Measurements from ENCODE around the gene RNF4.
"Not testable (repeated sequence)": the region's sequence is repeated elsewhere in the genome, so short reads cannot be mapped to it uniquely, and the experiment has no call there.

The RNF4 gene, protein sequence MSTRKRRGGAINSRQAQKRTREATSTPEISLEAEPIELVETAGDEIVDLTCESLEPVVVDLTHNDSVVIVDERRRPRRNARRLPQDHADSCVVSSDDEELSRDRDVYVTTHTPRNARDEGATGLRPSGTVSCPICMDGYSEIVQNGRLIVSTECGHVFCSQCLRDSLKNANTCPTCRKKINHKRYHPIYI

DNA sequence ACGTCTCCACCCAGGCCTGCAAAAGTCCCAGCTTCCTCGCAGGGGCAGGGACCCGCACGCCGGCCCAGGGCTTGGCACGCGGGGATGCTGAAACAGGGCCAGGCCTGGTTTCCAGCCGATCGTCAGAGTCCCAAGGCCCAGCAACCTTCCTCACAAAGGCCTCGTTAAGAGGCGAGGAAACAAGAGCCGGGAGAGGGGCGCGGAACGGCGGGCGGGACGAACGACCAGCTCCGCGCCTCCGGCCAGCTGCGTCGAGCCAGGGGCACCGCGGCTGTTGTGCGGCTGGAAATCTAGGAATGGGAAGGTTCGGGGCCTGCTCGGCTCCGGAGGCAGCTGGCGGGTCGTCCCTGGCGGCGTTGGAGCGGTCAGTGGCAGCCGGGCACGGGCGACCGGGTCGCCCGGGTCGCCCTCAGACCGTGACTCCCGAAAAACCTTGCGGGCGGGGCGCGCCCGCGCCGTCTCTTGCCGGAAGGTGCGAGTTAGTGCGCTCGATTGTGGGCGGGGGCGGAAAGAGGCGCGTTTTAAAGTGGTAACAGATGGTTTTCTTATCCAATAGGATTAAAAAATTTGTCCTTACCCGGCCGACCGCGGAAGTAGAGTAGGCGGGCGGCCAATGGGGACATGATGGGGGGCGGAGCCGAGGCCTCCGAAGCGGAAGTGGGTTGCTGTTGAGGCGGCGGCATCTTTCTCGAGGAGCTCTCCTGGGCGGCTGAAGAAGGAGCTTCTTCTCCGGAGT lies at the start of gene RNF4:
RNF4 (plus strand) TSS at position 651 of the 736 bp plus-strand sequence. CDS start 21,388 bp downstream, outside the sequence.
- peak; percentile 91 to 95 for DNase-seq (ENCODE audit: low read depth in 2 of 2)

DNA sequence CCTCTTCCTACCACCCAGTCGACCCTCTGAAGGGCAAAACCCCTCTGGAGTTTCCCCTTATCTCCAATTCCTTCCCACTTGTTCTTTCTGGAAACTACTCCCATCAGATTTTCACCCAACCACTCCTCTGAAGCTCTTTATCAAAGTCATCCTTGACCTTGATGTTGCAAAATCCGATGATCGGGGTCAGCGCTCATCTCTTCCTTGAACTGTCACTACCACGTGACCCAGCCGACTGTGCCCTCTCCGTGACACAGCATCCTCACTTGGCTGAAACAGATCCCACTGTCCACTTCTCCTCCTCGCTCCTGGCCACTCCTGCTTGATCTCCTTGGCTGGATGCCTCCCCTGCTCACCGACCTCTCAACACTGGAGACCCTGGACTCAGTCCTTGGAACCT lies 49.1 kb upstream of the RNF4 start:
- DNase-seq (ENCODE audit: low read depth in 2 of 2), result no peak

DNA sequence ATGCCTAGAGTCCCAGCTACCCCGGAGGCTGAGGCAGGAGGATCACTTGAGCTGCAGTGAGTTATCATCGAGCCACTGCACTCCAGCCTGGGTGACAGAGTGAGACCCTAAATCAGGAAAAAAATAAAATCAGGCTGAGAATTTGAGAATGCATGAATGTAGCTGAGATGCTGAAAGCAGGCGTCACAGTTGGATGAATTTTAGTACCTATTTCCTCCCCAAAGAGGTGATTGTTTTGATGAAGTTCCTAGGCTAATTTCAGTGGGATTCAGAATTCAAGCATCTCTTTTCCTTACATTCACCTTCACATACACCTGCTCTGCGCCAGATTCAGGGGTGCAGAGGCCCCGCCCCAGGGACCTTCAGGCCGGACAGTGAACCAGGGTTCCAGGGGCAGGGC lies 47.0 kb upstream of the RNF4 start:
- no peak for DNase-seq (ENCODE audit: low read depth in 2 of 2)

DNA sequence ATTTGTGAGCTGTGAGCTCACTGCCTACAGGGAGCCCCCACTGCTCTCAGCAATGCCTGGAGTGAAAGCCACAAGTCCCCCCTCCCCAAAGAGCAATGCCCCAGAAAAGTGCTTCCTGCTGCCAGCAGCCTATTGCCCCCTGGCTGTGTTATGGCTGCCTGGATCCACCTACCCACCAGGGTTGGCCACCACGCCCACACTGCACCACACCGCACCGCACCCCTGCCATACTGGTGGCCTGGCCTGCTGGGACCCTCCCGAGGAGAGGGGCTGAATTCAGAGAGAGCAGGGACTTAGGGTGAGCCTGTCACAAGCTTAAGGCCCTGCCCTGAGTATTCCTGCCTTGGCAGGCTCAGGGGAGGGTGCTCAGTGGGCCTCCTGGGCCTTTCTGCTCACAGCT lies 45.8 kb upstream of the RNF4 start:
- DNase-seq (ENCODE audit: low read depth in 2 of 2), result no peak

DNA sequence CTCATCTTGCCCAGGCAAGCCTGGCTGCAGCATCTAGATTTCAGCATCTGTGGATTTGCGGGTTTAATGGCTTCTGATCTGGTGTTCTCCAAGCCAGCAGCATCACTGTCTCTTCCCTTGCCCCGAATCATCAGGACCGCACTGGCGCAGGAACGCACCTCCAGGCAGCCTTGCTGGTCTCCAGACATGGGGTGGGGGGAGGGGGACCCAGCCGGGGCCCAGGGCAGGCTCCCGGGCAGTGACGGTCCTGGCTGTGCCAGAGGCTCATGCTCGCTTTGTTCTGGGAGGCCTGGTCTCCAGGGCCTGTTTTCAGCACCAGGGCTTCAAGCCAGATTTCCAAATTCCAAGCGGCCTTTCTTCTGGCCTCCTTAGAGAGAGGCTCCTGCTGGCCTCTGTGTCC lies 45.2 kb upstream of the RNF4 start:
- no peak for DNase-seq (ENCODE audit: low read depth in 2 of 2)

DNA sequence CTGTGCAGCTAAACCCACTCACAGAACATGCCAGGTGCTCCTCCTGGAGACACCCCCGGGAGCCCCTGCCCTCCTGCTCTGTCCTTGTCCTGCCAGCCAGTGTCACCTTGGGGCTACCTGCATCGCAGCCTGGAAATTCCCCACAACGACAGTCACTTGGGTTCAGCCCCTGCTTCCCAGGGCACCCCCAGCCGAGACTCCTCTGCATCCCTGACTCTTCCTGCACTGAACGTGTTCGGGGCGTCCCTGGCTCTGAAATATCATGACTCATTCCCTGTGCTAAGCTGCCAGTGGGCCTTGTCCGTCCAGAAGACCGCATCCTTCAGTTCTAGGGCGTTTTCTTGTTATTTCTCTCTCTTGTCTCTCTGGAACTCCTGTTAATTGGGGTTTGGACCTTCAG lies 44.3 kb upstream of the RNF4 start:
- no peak for DNase-seq (ENCODE audit: low read depth in 2 of 2)

DNA sequence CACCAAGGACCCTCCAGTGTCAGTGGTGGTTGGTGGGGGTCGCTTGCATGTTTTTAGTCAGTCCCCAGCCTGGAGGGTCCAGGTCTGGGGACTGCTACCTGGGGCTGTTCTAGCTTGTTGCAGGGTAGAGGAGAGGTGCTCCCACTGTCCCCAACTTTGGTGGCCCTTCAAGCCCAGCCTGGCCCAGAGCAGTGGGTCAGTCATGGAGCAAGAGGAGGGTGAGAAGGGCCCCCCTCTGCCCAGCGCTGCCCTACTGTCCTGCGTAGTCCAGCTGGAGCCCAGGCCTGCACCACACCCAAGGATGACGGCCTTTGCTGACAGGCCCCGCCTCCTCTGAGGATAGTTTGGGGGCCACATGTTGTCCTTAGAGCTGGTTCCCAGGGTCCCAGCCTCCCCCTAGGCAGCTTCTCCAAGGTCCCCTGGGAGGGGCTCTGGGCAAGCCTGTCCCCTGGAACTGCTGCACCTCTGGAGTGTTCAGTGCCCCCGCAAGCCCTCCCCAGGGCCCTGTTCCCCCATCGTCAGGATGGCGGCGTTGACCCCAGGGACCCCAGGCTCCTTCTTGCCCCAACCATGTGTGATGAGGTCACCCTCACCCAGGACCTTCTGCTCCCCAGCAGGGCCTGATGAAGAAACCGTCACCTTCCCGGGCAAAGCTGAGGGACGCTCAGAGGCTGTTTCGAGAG lies 43.4 kb upstream of the RNF4 start:
- DNase-seq (ENCODE audit: low read depth in 2 of 2), result no peak

DNA sequence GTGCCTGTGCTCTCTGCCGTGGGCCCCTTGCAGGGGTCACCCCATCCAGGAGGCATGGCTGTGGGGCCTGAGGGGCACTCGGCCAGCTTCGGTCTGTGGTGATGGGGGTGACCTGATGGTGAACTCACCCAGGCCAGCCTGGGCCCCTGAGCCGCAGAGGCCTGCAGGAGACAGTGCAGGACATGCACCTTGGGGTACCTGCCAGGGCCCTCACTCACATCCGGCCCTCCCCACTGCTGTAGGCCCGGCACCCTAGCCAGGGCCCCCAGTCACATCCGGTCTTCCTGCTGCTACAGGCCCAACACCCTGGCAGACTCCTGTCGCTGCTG lies 42.9 kb upstream of the RNF4 start:
- DNase-seq (ENCODE audit: low read depth in 2 of 2), result no peak

DNA sequence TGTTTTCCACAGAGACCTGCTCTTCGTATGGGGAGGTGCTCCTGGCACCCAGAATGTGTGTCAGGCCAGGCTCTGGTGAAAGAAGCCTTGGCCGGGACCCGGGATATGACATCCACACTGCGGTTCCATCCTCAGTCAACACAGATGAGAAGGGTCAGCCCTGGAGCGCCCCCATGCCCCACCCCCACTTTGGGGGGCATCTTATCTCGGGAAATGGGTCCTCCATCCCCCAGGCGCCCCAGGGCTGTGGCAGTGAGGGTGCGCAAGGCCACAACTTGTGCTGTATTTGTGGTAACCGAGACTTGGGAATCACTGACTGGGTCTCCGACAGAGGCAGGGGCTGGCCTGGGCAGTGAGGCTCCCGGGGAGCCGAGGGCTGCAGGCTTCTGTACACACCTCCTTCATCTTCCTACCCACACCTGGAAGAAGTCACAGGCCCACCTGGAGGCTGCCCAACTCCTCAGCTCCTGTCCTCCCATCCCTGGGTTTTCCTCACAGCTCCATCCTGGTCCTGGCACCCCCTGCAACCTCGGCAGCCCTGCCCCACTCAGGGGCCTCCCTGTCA lies 42.1 kb upstream of the RNF4 start:
- no peak for DNase-seq (ENCODE audit: low read depth in 2 of 2)

DNA sequence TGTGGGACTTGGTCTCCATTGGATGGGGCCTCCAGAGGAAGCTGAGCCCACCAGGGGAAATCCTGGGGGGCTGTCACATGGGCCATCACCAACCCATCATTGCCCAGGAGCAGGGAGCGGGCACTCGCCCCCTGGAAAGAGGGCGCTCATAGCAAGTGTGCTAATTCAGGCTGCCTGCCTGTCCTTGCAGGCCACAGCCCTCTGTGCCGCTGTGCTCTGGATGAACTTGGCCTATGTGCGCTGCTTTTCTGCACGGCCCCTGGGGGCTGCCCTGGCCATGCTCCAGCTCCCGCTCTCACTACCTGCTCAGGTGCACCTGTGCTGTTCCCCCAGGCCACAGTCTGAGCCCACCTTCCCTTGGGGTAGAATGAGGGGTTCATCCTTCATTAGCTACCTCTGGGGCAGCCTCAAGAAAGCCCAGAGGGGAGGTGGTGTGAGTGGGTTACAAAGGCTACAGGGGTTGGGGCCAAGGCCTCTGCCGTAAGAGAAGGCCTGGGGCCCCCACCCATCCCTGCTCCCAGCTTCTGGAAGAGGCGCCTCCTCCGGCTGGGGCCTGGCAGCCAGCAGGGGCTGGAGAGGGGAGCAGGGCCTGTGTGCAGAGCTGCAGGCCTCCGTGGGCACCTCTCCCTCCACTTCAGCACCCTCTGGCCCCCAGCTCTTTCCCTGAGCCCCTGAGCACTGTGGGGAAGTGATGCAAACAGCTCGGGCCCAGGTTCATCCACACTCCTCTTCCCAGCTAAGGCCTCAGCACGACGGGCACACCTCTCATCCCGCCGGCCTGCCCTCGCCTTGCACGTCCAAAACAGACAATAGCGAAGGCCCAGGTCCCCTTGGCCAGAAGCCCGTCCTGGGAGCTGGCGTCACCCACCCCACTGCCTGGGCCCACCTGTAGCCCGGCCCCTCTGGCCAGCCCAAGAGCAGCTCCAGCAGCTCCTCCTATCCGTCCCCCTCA lies 41.2 kb upstream of the RNF4 start:
- DNase-seq (ENCODE audit: low read depth in 2 of 2), result no peak

DNA sequence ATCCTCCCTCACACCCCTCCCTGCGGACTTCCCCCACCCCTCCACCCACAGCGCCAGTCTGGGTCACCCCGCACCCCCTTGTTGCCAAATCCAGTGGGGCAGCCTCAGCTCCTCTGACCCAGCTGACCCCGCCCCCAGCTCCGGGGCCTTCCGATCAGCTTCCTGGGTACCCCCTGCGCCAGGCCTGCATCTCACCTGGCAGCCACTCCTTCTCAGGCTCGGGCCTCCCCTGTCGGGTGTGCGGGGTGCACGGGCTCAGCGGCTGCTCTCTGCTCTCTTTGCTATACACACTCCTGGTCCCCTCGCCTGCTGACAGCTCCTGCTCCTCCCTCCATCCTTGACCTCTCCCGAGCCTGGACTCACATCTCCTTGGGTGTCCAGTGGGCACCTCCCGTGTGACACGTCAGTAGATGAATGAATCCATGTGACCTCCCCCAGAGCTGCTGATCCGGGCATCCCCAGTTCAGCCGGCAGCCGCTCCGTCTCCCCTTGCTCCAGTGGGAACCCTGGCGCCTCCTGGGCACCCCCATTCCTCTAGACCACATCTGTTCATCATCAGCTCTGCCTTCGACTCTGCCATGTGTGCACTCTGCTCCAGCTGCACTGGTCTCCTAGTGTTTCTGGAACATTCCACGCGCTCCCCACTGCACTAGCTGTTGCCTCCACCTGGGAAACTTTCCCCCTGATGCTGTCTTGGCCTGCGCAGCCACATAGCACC lies 40.3 kb upstream of the RNF4 start:
- DNase-seq (ENCODE audit: low read depth in 2 of 2), result no peak

DNA sequence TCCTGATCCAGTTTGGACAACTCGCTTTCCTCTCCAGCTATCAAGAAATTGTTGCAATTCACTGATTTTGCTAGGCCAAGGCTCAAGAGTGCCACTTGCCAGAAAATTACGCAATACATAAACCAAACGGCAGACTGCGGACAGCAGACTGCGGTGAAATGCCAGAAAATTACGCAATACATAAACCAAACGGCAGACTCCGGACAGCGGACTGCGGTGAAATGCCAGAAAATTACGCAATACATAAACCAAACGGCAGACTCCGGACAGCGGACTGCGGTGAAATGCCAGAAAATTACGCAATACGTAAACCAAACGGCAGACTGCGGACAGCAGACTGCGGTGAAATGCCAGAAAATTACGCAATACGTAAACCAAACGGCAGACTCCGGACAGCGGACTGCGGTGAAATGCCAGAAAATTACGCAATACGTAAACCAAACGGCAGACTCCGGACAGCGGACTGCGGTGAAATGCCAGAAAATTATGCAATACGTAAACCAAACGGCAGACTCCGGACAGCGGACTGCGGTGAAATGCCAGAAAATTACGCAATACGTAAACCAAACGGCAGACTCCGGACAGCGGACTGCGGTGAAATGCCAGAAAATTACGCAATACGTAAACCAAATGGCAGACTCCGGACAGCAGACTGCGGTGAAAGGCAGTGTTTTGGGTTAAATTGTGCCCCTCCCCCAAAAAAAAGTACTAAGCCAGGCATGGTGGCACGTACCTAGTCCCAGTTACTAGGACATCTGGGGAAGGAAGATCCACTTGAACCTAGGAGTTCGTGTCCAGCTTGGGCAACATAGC lies 38.8 kb upstream of the RNF4 start:
- DNase-seq (ENCODE audit: low read depth in 2 of 2), result not testable (repeated sequence)

DNA sequence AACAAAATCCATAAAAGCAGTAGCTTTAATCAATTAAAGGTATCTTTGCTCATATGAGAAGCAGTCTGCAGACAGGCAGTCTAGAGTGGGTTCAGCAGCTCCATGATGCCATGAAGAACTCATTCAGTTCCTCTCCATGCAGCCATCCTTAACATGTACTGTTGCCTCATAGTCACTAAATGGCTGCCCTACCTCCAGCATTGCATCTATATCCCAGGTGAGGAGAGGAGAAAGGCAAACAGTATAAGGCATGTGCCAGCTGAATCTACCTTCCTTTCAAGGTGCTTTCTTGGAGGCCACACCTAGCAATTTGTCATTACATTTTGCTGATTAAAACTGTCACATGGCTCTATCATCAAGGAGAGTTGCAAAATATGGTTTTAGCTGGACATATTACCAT lies 36.9 kb upstream of the RNF4 start:
- no peak for DNase-seq (ENCODE audit: low read depth in 2 of 2)

DNA sequence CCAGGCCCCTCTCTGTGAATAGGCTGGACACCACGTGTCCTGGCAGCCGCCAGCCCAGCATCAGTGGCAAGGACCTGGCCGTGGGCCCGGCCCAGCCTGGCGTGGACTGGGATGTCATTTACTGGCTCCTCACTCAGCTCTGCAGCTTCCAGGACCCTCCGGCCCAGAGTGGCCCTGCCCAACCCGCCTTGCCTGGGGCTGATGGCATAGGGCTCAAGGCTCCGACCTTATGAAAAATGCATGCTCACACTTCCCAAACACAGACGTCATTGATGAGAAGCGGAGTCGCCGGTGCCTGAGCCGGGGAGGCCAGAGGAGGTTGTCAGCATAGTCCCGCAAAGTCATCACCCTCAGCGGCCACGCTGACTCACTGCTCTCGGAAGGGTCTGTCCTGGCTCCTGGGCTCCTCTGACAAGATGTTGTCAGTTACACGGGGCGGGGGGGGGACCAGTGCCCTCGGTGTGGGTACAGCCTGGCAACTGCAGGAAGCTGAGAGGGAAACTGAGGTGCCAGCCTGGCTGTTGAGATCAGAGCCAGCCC lies 35.8 kb upstream of the RNF4 start:
- no peak for DNase-seq (ENCODE audit: low read depth in 2 of 2)

DNA sequence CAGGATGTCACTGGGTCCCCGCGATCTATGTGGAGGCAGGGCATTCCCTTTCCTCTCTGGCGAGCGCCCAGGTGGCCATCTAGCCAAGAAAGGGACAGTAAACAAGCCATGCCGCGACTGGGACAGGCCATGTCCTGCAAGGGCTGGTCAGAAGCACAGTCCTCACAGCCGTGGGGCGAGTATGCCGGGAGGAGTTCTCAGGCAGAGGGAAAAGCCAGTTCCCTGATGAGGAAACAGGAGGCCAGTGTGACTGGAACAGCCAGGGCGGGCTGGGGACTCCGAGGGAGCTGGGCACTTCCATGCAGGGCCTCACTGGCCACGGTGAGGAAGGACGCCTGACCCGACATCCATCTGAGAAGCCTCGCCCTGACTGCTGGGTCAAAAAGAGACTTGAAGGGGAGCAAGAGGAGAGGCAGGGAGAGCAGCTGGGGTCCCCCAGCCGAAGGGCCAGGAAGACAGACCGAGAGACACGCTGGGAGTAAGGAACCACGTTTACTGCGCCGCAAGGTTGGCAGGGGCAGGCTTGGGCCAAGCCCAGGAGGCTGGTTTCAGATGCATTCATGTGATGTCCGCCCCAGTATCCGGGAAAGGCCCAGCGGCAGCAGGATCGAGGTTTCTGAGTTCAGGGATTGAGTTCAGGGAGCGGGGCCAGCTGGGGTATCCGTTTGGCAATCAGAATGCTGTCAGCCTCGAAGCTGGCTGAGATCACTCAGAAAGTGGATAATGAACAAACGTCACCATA lies 35.1 kb upstream of the RNF4 start:
- DNase-seq (ENCODE audit: low read depth in 2 of 2), result no peak

DNA sequence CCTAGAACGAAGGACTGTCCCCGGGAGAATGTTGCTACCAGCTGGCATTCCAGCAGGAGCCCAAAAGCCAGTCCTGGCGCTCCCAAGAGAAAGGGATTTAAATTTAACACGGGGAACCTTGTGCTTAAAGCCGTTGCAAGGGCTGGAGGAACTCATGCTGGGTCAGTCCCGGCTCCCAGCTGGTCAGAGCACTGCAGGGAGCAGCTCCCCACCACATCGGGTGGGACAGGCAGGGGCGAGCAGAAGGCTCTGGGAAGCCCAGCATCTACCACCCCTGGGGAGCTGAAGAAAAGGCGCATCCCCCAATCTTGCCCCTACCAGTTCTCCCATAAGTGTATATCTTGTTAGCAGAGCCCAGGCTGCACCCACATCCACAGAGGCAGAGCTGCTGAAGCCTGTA lies 34.5 kb upstream of the RNF4 start:
- no peak for DNase-seq (ENCODE audit: low read depth in 2 of 2)

DNA sequence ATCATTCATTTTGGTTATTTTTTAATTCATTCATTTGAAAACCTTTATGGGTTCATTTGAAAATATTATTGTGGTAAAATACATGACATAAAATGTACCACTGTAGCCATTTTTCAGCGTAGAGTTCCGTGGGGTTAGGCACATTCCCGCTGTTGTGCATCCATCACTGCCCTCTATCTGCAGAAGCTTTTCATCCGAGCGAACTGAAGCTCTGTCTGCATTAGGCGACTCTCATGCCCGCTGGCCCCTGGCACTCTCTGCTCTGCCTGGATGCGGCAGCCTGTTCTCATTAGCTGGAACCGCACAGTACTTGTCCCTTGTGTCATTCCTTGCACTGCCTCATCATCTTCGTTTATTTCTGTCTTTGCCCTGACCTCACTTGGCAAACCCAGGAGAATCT lies 32.6 kb upstream of the RNF4 start:
- no peak for DNase-seq (ENCODE audit: low read depth in 2 of 2)

DNA sequence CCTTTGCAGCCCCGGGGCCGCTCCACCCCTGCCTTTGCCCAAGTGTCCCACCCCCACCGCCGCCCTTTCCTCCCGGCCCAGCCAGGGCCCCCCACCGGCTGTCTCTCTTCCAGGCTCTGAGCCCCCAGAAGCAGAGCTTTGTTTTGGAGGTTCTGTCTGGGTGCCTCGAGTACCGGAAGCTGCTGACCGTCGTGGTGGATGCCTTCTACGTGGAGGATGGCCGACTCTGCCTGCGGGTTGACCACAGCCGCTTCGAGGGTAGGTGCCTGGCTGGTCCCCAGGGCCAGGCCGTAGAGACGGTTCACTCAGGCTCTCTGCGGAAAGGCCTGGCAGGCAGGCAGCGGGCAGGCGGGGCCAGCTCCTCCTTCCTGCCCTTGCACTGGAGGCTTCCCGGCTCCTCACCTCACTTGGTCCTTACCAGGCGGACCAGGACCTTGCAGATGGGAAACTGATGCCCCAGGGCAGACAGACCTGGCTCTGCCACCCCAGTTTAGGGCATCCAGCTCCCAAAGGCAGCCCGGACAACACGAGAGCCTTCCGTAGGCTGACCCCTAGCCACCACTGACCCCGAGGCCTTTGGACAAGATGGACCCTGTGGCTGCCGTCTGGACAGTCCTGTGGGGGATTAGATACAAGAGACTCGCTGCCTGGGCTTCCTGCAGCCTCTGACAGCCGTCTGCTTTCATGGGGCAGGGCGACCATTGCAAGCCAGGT lies 32.0 kb upstream of the RNF4 start:
- no peak for DNase-seq (ENCODE audit: low read depth in 2 of 2)

Measured in stimulated activated CD8-positive, alpha-beta memory T cell treated with anti-CD3 and anti-CD28 coated beads, Interleukin-15, amount 100 ng/mL, for 4 hours (primary cell).